ENCODE results near the gene BTBD18.

Gene BTBD18

DNA sequence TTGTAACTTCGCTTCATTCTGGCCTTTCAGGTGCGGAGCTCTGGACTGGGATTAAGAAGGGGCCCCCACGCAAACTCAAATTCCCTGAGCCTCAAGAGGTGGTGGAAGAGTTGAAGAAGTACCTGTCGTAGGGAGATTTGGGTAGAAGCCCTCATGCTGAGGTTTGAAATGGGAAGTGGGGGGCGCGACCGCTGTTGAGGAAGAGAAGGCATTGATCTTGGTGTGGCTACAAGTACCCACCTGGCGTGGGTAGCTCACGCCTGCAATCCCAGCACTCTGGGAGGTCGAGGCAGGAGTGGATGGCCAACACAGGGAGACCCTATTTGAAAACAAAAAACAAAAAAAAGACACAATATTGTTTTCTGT, 9.5 kb downstream of the BTBD18 start:
- peak overlapping the region; percentile 84 for H3K27ac ChIP-seq
- peaks cover 17% of the 10 kb centered on the region in 2 experiments for H3K4me1 ChIP-seq (ENCODE audit: control insufficient read depth in 1 of 2, insufficient read depth in 1 of 2, low read depth in 1 of 2, low read length in 1 of 2)
- peak overlapping the region; percentile 62 to 88 for H3K4me3 ChIP-seq (ENCODE audit: low read depth in 1 of 2, low read length in 1 of 2)
- TF ChIP-seq CTCF (IDR thresholded peaks at IDR 0.05), result no peak
- no peaks in the 10 kb centered on the region for H3K27me3 ChIP-seq
- no peaks in the 10 kb centered on the region for H3K9me3 ChIP-seq
- H3K36me3 ChIP-seq, result peaks cover 46% of the 10 kb centered on the region

DNA sequence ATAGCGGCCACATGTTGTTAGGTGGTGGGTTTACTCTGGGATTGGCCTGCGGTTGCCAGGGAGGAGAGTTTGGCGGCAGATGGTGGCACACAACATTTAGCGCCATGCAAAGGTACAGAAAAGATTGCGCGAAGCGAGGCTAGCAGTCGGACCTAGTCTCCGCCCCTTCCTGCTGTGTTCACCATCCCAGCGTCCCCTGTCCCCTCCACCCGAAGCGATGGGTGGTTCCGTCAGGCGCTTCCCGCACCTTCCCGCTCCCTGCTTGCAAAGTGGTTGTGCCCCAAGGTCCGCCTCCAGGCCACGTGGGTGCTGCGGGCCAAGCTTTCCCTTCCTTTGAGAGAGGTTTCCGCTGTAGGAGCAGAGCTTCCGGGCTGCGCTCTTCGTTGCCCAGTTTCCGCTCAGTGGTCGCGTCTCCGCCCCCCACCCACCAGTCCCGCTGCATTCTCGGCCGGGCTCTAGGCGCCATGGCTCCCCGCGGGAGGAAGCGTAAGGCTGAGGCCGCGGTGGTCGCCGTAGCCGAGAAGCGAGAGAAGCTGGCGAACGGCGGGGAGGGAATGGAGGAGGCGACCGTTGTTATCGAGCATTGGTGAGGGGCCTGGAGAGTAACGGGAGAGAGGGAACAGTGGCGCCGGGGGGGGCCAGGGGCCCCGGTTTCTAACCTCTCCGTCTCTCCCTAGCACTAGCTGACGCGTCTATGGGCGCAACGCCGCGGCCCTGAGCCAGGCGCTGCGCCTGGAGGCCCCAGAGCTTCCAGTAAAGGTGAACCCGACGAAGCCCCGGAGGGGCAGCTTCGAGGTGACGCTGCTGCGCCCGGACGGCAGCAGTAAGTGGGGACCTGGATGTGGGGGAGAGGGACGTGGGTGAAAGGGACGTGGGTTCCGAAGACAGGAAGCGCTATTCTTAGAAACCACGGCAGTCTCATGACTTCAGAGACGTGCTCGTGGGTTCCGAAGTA, 10.2 kb downstream of the BTBD18 start, which contains the start of gene SELENOH:
Gene SELENOH, plus strand, starts transcription at position 360 of the 955 bp plus-strand sequence. Its CDS starts 105 bp downstream, at position 465.
- TF ChIP-seq CTCF (IDR thresholded peaks at IDR 0.05), result no peak
- peaks cover 46% of the 10 kb centered on the region for H3K36me3 ChIP-seq
- no peaks in the 10 kb centered on the region for H3K9me3 ChIP-seq
- H3K27ac ChIP-seq, result peak within 1 kb of the TSS; percentile 84
- H3K27me3 ChIP-seq, result no peaks in the 10 kb centered on the region
- H3K4me1 ChIP-seq (ENCODE audit: control insufficient read depth in 1 of 2, insufficient read depth in 1 of 2, low read depth in 1 of 2, low read length in 1 of 2), result peaks cover 17% of the 10 kb centered on the region in 2 experiments
- peak within 1 kb of the TSS; percentile 62 to 88 for H3K4me3 ChIP-seq (ENCODE audit: low read depth in 1 of 2, low read length in 1 of 2)

DNA sequence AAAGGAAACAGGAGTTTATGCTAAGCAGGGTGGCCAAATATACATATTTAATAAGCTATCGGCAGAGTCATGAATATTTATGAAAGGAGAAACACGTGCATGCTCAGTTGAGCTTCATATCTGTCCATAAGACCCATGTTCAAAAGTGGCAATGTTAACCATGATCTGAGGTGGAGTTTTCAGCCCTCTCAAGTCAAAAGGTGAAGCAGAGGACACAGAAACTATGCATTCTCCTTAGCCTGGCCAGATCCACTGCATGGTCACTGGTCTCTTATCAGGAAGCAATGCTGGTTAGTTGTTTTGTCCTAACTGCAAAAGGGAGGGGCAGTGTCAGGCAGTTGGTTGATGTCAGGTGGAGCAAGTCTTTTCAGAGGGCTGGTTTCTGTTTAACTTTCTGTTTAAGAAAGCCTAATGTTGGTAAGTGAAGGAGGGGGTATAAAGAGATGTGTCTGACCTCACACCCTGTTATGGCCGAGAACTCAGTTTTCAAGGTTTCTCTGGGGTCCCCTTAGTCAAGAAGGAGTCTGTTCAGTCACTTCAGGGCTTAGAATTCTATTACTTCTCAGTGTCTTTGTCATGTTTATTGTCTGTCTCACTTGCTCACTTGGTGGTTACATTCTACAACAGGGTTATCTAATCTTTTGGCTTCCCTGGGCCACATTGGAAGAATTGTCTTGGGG, 15.9 kb downstream of the BTBD18 start:
- Histone ChIP-seq H3K36me3 (peaks cover 20% of the 10 kb centered on the region), H3K9me3 (no peaks in the 10 kb centered on the region), H3K27me3 (no peaks in the 10 kb centered on the region), H3K4me3 (ENCODE audit: low read depth in 1 of 2, low read length in 1 of 2) (no peak overlapping the region), H3K27ac (no peak overlapping the region), H3K4me1 (ENCODE audit: control insufficient read depth in 1 of 2, insufficient read depth in 1 of 2, low read depth in 1 of 2, low read length in 1 of 2) (peaks cover 2% of the 10 kb centered on the region in 2 experiments)
- no peak for TF ChIP-seq CTCF (IDR thresholded peaks at IDR 0.05)

- Histone ChIP-seq H3K36me3 (peaks cover 4% of the 10 kb centered on the region), H3K27ac (no peak overlapping the region)
- TF ChIP-seq CTCF (IDR thresholded peaks at IDR 0.05), result no peak
These were observed 19.0 kb downstream of the BTBD18 start for GRCh38 chr11:57732661-57733060.

DNA sequence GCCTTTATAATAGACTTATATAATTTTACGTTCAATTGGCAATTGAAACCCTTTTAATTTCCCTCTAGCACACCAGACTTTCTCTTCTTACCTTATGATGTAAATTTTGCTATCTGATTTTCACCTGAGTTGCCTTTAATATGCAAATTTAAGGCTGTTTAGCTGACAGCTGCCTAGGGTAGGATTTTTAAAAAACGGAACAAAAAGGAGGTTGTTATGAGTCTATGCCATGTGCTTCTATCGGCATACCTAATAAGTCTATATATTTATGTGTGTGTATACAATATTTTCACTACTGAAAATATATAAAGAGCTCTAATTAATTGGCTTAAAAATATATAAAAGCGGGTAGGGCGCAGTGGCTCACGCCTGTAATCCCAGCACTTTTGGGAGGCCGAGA, 22.1 kb downstream of the BTBD18 start:
- H3K9me3 ChIP-seq, result no peaks in the 10 kb centered on the region
- TF ChIP-seq CTCF (IDR thresholded peaks at IDR 0.05), result no peak

More at GRCh38 chr11:57732661-57733060, 19.0 kb downstream of the BTBD18 start:
- Histone ChIP-seq H3K27me3 (no peaks in the 10 kb centered on the region), H3K9me3 (no peaks in the 10 kb centered on the region), H3K4me1 (ENCODE audit: control insufficient read depth in 1 of 2, insufficient read depth in 1 of 2, low read depth in 1 of 2, low read length in 1 of 2) (no peaks in the 10 kb centered on the region), H3K4me3 (ENCODE audit: low read depth in 1 of 2, low read length in 1 of 2) (no peak overlapping the region)

More for the DNA sequence above, 22.1 kb downstream of the BTBD18 start:
- Histone ChIP-seq H3K27ac (no peak overlapping the region), H3K27me3 (no peaks in the 10 kb centered on the region), H3K4me1 (ENCODE audit: control insufficient read depth in 1 of 2, insufficient read depth in 1 of 2, low read depth in 1 of 2, low read length in 1 of 2) (no peaks in the 10 kb centered on the region), H3K36me3 (no peaks in the 10 kb centered on the region), H3K4me3 (ENCODE audit: low read depth in 1 of 2, low read length in 1 of 2) (no peak overlapping the region)
